Esophagus squamous epithelium (tissue), 5 donors: Measurements from ENCODE around the gene TMEM167B. TPM values are rescaled to one million over a fixed set of nuclear protein-coding genes. Genes with fewer than 3 reads are reported as not detected.

Experiments used
- DNase-seq: peaks from one replicate; lab custom pipeline; 2025; lab: John Stamatoyannopoulos, UW
- H3K27ac ChIP-seq, 4 donors: fragments of 200-600 bp; sonication (generic); one replicate each; pipeline ENCODE4 v1.5.1; 2016 to 2019; ENCODE audit warnings: mild to moderate bottlenecking in 1 of 4
- H3K27me3 ChIP-seq, 4 donors: fragments of 200-600 bp; sonication (generic); 1 replicate in 3 of 4; 2 replicates in 1 of 4; pipeline versions ENCODE4 v1.5.1 to v1.6.0; 2017 to 2021; ENCODE audit warnings: antibody characterized with exemption in 1 of 4
- H3K36me3 ChIP-seq, 3 donors: fragments of 200-600 bp; sonication (generic); one replicate each; pipeline ENCODE4 v1.5.1; 2016 to 2019
- H3K4me1 ChIP-seq, 3 donors: fragments of 200-600 bp; sonication (generic); one replicate each; pipeline ENCODE4 v1.5.1; 2017 to 2019
- H3K4me3 ChIP-seq, 4 donors: fragments of 200-600 bp; sonication (generic); 1 replicate in 3 of 4; 2 replicates in 1 of 4; pipeline ENCODE4 v1.5.1; 2016 to 2019; ENCODE audit warnings: mild to moderate bottlenecking in 2 of 4, moderate library complexity in 1 of 4
- H3K9me3 ChIP-seq, 3 donors: fragments of 200-600 bp; sonication (generic); one replicate each; pipeline ENCODE4 v1.5.1; 2016 to 2019
- POLR2A ChIP-seq, 4 donors: fragments of 450-650 bp; IDR thresholded peaks; one replicate each; pipeline ENCODE4 v1.6.1; 2017; ENCODE audit warnings: antibody characterized with exemption in 4 of 4, mild to moderate bottlenecking in 4 of 4, moderate library complexity in 3 of 4
- WGBS, 2 donors: methylation state at CpG; one replicate each; pipeline ENCODE4 v1.1.5; 2018; 5-methylcytosine and 5-hydroxymethylcytosine counted together
- intact Hi-C: fragments of 100-400 bp; cut with DNase I; formaldehyde crosslinking; loops from one replicate; pipeline ENCODE4 v1.15.0; 2022
- total RNA-seq, 4 donors: library from RNA; depleted of rRNA; stranded (reverse); fragments of >200 nt; gene quantifications; one replicate each; pipeline ENCODE4 v1.1.0, GENCODE V29; 2016
- TF ChIP-seq, protein P1 (sequence below), 6 experiments: fragments of 450-650 bp in 4 of 6; fragments of 200-600 bp in 2 of 6; sonication (generic) in 2 of 6; IDR thresholded peaks; one replicate each; pipeline ENCODE4 v1.5.1; 2016 to 2019; ENCODE audit warnings: antibody characterized with exemption in 6 of 6, mild to moderate bottlenecking in 4 of 6, moderate library complexity in 4 of 6
- donor health status: DM: yes; HTN: yes; CAD: no.

The TMEM167B gene
- total RNA-seq, 4 donors from 2014 or later: 10.8 to 21.4 (median 16.0) TPM

DNA sequence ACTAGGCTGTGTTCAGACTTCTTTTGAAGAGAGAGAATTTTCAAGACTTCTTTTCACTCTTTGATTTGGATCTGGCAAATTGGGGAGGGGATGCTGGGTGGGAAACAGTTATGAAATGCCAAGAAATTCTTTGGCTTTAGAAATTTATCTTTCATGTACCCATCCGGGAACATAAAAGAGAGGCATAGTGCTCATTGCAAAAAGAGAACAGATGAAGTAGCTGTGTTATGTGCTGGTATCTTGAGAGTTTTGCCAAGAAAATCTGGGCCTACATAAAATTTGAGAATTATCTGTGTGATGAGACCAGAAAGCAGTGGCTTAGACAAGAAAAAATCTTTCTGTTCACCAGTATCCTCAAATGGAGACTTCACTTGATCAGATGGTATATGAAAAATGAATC, 4.3 kb downstream of the TMEM167B start:
- no peaks in the 10 kb centered on the region for H3K27me3 ChIP-seq
- WGBS, 2 donors: 73 to 84% methylated on average over 1 of the region's 1 CpG
- intact Hi-C loops: loop anchor here (10.0 kb wide), 1 partner anchor 50 kb away; the partner anchor contains the start of gene WDR47
- no peak overlapping the region for H3K4me3 ChIP-seq
- peaks cover 14 to 76% (median 18%) of the 10 kb centered on the region in 3 donors for H3K4me1 ChIP-seq
- H3K9me3 ChIP-seq: no peaks in the 10 kb centered on the region
- peaks cover 4 to 29% (median 5%) of the 10 kb centered on the region in 3 donors for H3K36me3 ChIP-seq
- TF ChIP-seq POLR2A (IDR thresholded peaks at IDR 0.05): no peak
- TF ChIP-seq, protein P1, sequence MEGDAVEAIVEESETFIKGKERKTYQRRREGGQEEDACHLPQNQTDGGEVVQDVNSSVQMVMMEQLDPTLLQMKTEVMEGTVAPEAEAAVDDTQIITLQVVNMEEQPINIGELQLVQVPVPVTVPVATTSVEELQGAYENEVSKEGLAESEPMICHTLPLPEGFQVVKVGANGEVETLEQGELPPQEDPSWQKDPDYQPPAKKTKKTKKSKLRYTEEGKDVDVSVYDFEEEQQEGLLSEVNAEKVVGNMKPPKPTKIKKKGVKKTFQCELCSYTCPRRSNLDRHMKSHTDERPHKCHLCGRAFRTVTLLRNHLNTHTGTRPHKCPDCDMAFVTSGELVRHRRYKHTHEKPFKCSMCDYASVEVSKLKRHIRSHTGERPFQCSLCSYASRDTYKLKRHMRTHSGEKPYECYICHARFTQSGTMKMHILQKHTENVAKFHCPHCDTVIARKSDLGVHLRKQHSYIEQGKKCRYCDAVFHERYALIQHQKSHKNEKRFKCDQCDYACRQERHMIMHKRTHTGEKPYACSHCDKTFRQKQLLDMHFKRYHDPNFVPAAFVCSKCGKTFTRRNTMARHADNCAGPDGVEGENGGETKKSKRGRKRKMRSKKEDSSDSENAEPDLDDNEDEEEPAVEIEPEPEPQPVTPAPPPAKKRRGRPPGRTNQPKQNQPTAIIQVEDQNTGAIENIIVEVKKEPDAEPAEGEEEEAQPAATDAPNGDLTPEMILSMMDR (IDR thresholded peaks at IDR 0.05): no peak
- peak overlapping the region; percentile 18 to 97 (median 66) for H3K27ac ChIP-seq
- DNase-seq: no peak

DNA sequence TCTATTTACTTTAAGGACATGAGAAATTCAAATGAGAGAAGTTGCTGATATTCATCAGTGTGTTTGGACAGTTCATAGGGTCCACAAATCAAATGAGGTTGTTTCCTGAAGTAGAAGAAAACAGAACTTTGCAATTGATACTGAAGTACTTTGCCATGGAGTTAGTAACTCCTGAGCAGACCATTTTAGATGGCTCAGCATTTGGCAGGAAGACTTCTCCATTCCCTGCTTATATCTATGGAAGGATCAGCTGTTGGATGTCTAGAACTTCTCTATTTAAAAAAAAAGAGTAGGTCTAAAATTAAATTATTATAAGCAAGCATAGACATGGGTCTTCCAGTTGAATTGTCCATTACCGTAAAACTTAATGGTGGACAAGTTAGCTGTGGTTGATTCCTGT, 5.1 kb downstream of the TMEM167B start:
- 91 to 100% methylated on average over 1 of the region's 1 CpG for WGBS, 2 donors
- intact Hi-C loops: loop anchor here (10.0 kb wide), 1 partner anchor 51 kb away; the partner anchor contains the start of gene WDR47

DNA sequence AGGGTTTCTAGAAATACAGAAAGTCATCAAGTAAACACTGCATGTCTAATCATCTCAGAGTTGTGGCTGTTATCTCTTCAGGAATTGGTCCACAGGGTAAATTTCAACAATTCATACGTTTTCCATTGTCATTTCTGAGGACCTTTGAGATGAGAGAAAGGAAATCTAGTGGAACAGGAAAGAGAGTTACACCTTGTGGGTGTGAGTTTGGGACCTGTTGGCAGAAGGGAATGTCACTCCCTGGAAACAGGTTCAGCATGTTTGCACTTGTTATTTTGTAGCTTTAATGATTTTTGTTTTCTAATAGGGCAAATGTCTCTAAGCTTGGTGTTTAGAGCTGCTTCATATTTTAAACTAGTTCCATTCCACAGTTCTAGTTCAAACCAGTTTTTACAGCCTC, 5.6 kb downstream of the TMEM167B start:
- no peak for TF ChIP-seq POLR2A (IDR thresholded peaks at IDR 0.05)
- TF ChIP-seq, protein P1 (IDR thresholded peaks at IDR 0.05): no peak
- no peak for DNase-seq
- no peaks in the 10 kb centered on the region for H3K9me3 ChIP-seq
- H3K27me3 ChIP-seq: no peaks in the 10 kb centered on the region
- H3K4me1 ChIP-seq: peaks cover 9 to 76% (median 18%) of the 10 kb centered on the region in 3 donors
- peak overlapping the region; percentile 1 to 97 (median 75) for H3K27ac ChIP-seq
- H3K36me3 ChIP-seq: peaks cover 4 to 29% (median 5%) of the 10 kb centered on the region in 3 donors
- H3K4me3 ChIP-seq: no peak overlapping the region
- intact Hi-C loops: loop anchor here (10.0 kb wide), 1 partner anchor 51 kb away; the partner anchor contains the start of gene WDR47
- 21 to 50% methylated on average over 1 of the region's 1 CpG for WGBS, 2 donors

More for the DNA sequence above, 5.1 kb downstream of the TMEM167B start:
- Histone ChIP-seq H3K27ac (peak overlapping the region; percentile 1 to 97 (median 75)), H3K36me3 (peaks cover 4 to 29% (median 5%) of the 10 kb centered on the region in 3 donors), H3K4me1 (peaks cover 9 to 71% (median 17%) of the 10 kb centered on the region in 3 donors), H3K27me3 (no peaks in the 10 kb centered on the region), H3K9me3 (no peaks in the 10 kb centered on the region), H3K4me3 (no peak overlapping the region)
- no peak for TF ChIP-seq POLR2A (IDR thresholded peaks at IDR 0.05)
- TF ChIP-seq, protein P1 (IDR thresholded peaks at IDR 0.05): no peak
- DNase-seq: no peak

DNA sequence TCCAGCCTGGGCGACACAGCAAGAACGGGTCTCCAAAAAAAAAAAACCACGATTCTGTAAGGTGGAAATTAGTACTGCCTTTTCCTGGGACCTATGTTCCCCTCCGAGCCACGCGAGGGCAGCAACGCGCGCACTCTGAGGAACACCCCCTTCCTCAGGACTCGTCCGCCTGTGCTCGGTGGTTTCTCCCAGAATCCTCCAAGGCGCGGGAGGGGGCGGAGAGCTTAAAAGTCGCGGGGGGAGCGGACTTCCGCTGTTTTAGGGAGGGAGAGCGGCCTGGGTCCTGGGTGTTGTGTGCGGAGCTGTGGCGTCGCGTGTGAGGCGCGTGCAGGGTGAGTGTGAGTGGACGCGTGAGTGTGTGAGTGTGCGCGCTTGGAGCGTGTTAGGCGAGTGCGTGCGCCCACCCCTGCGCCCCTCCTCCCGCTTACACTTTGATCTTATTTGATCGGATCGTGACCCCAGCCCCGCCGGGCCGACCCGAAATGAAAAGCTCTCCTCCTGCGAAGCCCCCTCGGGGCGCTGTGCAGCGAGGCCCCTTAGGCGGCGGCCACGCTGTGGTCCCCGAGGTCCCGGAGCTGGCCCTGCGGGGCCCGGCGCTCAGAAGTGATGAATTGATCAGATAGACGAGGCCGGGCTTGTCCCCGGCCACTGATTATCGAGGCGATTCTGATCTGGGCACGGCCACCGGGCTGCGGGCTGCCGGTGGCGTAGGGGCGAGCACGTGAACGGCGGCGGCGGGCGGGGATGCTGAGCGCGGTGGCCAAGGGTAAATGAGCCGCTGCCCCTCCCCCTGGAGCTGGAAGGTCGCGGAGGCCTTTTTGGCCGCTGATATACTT, 9.6 kb downstream of the TMEM167B start:
- Histone ChIP-seq H3K27ac (peak overlapping the region; percentile 95 to 100 (median 98)), H3K36me3 (peaks cover 0 to 9% (median 0%) of the 10 kb centered on the region in 3 donors), H3K4me3 (peak overlapping the region; percentile 80 to 100 (median 96)), H3K27me3 (no peaks in the 10 kb centered on the region), H3K9me3 (no peaks in the 10 kb centered on the region), H3K4me1 (peaks cover 0 to 51% (median 14%) of the 10 kb centered on the region in 3 donors)
- DNase-seq: peak; percentile 92
- WGBS, 2 donors: 0% methylated on average over 23 to 35 of the region's 77 CpGs
- intact Hi-C loops: loop anchor here (10.0 kb wide), 1 partner anchor 55 kb away; the partner anchor contains the start of gene WDR47
- peak in 3 of 4 donors; percentile 96 to 98 (median 97) for TF ChIP-seq POLR2A (IDR thresholded peaks at IDR 0.05)
- TF ChIP-seq, protein P1 (IDR thresholded peaks at IDR 0.05): peak; percentile 74 to 91 (median 84)
